K562 (cell line): Measurements from ENCODE around the gene C2CD2. TPM values are rescaled to one million over a fixed set of nuclear protein-coding genes. Genes with fewer than 3 reads are reported as not detected.

ENCODE experiments used
- ATAC-seq: fragments of 200-7000 bp; cut with Tn5 transposase; 3 replicates; pipeline ENCODE4 v1.9.1; 2020; ENCODE audit warnings: moderate library complexity
- BruUV-seq: library from RNA; stranded (reverse); fragments of 400-500 nt; replicated peaks from 2 replicates; lab custom pipeline; 2021; lab: Mats Ljungman, UMichigan
- CTCF ChIA-PET: fragments of 300-600 bp; formaldehyde crosslinking; extraction: SDS; loops from one replicate; lab custom pipeline; 2021; ENCODE audit warnings: low intra/inter-chr PET ratio; lab: Yijun Ruan, JAX
- POLR2A ChIA-PET: fragments of 300-600, 350-650 bp; sonication (Branson Sonifier 250); formaldehyde crosslinking; extraction: SDS; loops from one replicate; lab custom pipeline; 2021; ENCODE audit warnings: antibody characterized with exemption, inconsistent platforms; lab: Yijun Ruan, JAX
- DNase-seq, 4 experiments: peaks; one replicate each; pipeline versions ENCODE4 v3.0.0 to v3.0.0-alpha.2; 2011 to 2018; ENCODE audit warnings: low spot score in 3 of 4, mixed read lengths in 3 of 4; ENCODE audit errors: extremely low read depth in 1 of 4
- FAIRE-seq: peaks from 2 replicates; lab custom pipeline; 2011; peaks lifted over from hg19 to GRCh38; lab: Jason Lieb, UNC
- H2AFZ ChIP-seq: 2 replicates; pipeline ENCODE4 v1.6.0; 2011; ENCODE audit warnings: low read depth, low read length, control low read depth, inconsistent platforms
- H3K27ac ChIP-seq: fragments of 200-600 bp; 3 replicates; pipeline ENCODE4 v1.8.0; 2011; ENCODE audit warnings: low read depth, mild to moderate bottlenecking, control low read depth, inconsistent platforms, low read length, moderate library complexity, mixed read lengths; ENCODE audit errors: extremely low read depth
- H3K27me3 ChIP-seq, 2 experiments: fragments of 300-600 bp in 1 of 2; 2 replicates in 1 of 2; 3 replicates in 1 of 2; pipeline versions ENCODE4 v1.6.0 to v1.8.0; 2011; ENCODE audit warnings: inconsistent platforms in 2 of 2, low read length in 2 of 2, mild to moderate bottlenecking in 1 of 2, mixed read lengths in 1 of 2, moderate library complexity in 1 of 2; ENCODE audit not compliant: control insufficient read depth in 2 of 2, insufficient read depth in 2 of 2
- H3K36me3 ChIP-seq: fragments of 300-600 bp; 3 replicates; pipeline ENCODE4 v1.8.0; 2011; ENCODE audit warnings: mild to moderate bottlenecking, low read length, inconsistent platforms; ENCODE audit not compliant: control insufficient read depth, insufficient read depth
- H3K4me1 ChIP-seq, 2 experiments: fragments of 200-600 bp in 1 of 2; replicated peaks in 1 of 2; 2 replicates in 1 of 2; 3 replicates in 1 of 2; pipeline versions ENCODE4 v1.5.1 to v1.8.0; 2011; ENCODE audit warnings: inconsistent platforms in 2 of 2, low read length in 2 of 2, mild to moderate bottlenecking in 1 of 2, mixed read lengths in 1 of 2, moderate library complexity in 1 of 2; ENCODE audit not compliant: control insufficient read depth in 2 of 2, insufficient read depth in 2 of 2
- H3K4me2 ChIP-seq: 2 replicates; pipeline ENCODE4 v1.6.1; 2011; ENCODE audit warnings: low read length, control low read depth, inconsistent platforms, mixed read lengths; ENCODE audit not compliant: insufficient read depth
- H3K4me3 ChIP-seq: fragments of 200-600 bp; sonication (generic), shearing (Covaris generic); 2 replicates; pipeline ENCODE4 v1.5.1; 2016; ENCODE audit warnings: control low read depth, inconsistent platforms
- H3K79me2 ChIP-seq: fragments of 200-600 bp; 3 replicates; pipeline ENCODE4 v1.8.0; 2011; ENCODE audit warnings: low read length, inconsistent platforms; ENCODE audit not compliant: control insufficient read depth, insufficient read depth
- H3K9ac ChIP-seq, 2 experiments: 2 replicates each; pipeline versions ENCODE4 v1.6.0 to v1.6.1; 2011; ENCODE audit warnings: low read depth in 2 of 2, low read length in 2 of 2, control low read depth in 1 of 2, inconsistent platforms in 1 of 2, mild to moderate bottlenecking in 1 of 2, mixed read lengths in 1 of 2; ENCODE audit not compliant: insufficient read depth in 1 of 2
- H3K9me1 ChIP-seq: one replicate; pipeline ENCODE4 v1.6.0; 2011; ENCODE audit warnings: inconsistent platforms, mild to moderate bottlenecking, low read length, moderate library complexity; ENCODE audit not compliant: control insufficient read depth, insufficient read depth
- H3K9me3 ChIP-seq: replicated peaks from 2 replicates; pipeline ENCODE4 v1.5.1; 2011; ENCODE audit warnings: low read depth, low read length, inconsistent platforms; ENCODE audit not compliant: control insufficient read depth, insufficient read depth
- H4K20me1 ChIP-seq: replicated peaks from 2 replicates; pipeline ENCODE4 v1.6.1; 2011; ENCODE audit warnings: low read length, inconsistent platforms, mixed read lengths; ENCODE audit not compliant: control insufficient read depth, insufficient read depth
- CREBBP ChIP-seq: IDR thresholded peaks from one replicate; pipeline ENCODE4 v1.6.1; 2012; ENCODE audit warnings: low read depth, mild to moderate bottlenecking, control low read depth, inconsistent platforms, low read length
- DACH1 ChIP-seq: fragments of 450-650 bp; IDR thresholded peaks from 2 replicates; pipeline ENCODE4 v1.6.1; 2018; ENCODE audit not compliant: partially characterized antibody
- RBM25 ChIP-seq: fragments of 200-400 bp; formaldehyde crosslinking; IDR thresholded peaks from 2 replicates; pipeline ENCODE4 v1.6.1; 2018; ENCODE audit warnings: low read length, low read depth, moderate library complexity; ENCODE audit not compliant: severe bottlenecking
- SREBF1 ChIP-seq: fragments of 150-350 bp; IDR thresholded peaks from 2 replicates; pipeline ENCODE4 v1.6.1; 2014; ENCODE audit warnings: antibody characterized with exemption, low read depth, low read length, borderline replicate concordance
- TEAD4 ChIP-seq, 2 experiments: sonication (generic) in 1 of 2; formaldehyde crosslinking in 1 of 2; IDR thresholded peaks; 2 replicates each; pipeline versions ENCODE4 v1.6.1 to v1.8.0; 2012 to 2022; ENCODE audit warnings: borderline replicate concordance in 1 of 2, inconsistent platforms in 1 of 2, low read length in 1 of 2, mild to moderate bottlenecking in 1 of 2, missing genetic modification reagents in 1 of 2
- WHSC1 ChIP-seq: IDR thresholded peaks from one replicate; pipeline ENCODE4 v1.6.1; 2012; ENCODE audit warnings: low read length, control low read depth, inconsistent platforms
- ZEB2 ChIP-seq: fragments of 450-650 bp; IDR thresholded peaks from 2 replicates; pipeline ENCODE4 v1.6.1; 2016
- ZNF444 ChIP-seq: fragments of 250-450 bp; sonication (Bioruptor Pico); IDR thresholded peaks from 2 replicates; pipeline ENCODE4 v1.4.0; 2020; ENCODE audit warnings: mild to moderate bottlenecking, moderate library complexity
- ZNF507 ChIP-seq: conservative IDR thresholded peaks from 2 replicates; pipeline ENCODE4 v1.6.1; 2017; ENCODE audit warnings: missing genetic modification characterization, missing compliant biosample characterization
- WGBS: fragments of 100-300 bp; shearing (Covaris generic); methylation state at CpG from one replicate; pipeline ENCODE4 v1.1.6; 2016; ENCODE audit warnings: low coverage, mixed read lengths; ENCODE audit not compliant: insufficient coverage; ENCODE audit errors: missing lambda C conversion rate; 5-methylcytosine and 5-hydroxymethylcytosine counted together
- in situ Hi-C: fragments of 300-500 bp; cut with MboI; formaldehyde crosslinking; loops from 4 replicates; pipeline ENCODE4 v1.15.0; 2018; ENCODE audit warnings: inconsistent platforms, mixed read lengths
- intact Hi-C: fragments of 100-400 bp; cut with micrococcal nuclease; formaldehyde crosslinking; loops from 2 replicates; pipeline ENCODE4 v1.14.2; 2022
- polyA plus RNA-seq, 8 experiments: library from polyadenylated mRNA; depleted of rRNA in 4 of 8; stranded (reverse) in 5 of 8; unstranded in 3 of 8; fragments of >200 nt; fragmentation: Nextera tagmentation in 2 of 8; fragmentation: Illumina TruSeq in 1 of 8; extraction: Ambion mirVana in 2 of 8; extraction: Trizol in 1 of 8; gene quantifications; 2 replicates each; pipeline versions ENCODE4 v1.2.1 to v1.2.3, GENCODE V29; 2011 to 2014; ENCODE audit warnings: inconsistent platforms in 1 of 8, missing spikeins in 1 of 8
- total RNA-seq, 7 experiments: library from RNA; depleted of rRNA in 6 of 7; stranded (reverse); fragments of >200 nt in 6 of 7; fragmentation: Illumina TruSeq in 2 of 7; extraction: Trizol in 2 of 7; gene quantifications; 2 replicates each; pipeline versions ENCODE4 v1.2.1 to v1.2.3, GENCODE V29; 2011 to 2021; ENCODE audit warnings: low replicate concordance in 1 of 7
- TF ChIP-seq, protein P1 (sequence below): fragments of 450-650 bp; conservative IDR thresholded peaks from 2 replicates; pipeline ENCODE4 v1.6.1; 2016; ENCODE audit warnings: missing genetic modification characterization, low read depth, mild to moderate bottlenecking, control low read depth, missing compliant biosample characterization
- TF ChIP-seq, protein P2 (sequence below), 2 experiments: fragments of 450-650 bp in 1 of 2; IDR thresholded peaks; 2 replicates each; pipeline ENCODE4 v1.6.1; 2011 to 2017; ENCODE audit warnings: low read depth in 2 of 2, antibody characterized with exemption in 1 of 2, borderline replicate concordance in 1 of 2, low read length in 1 of 2, mild to moderate bottlenecking in 1 of 2, mixed read lengths in 1 of 2; ENCODE audit not compliant: control insufficient read depth in 1 of 2

C2CD2 gene
- total and polyA plus RNA-seq, 9 of the 15 experiments (the other 6 are each of a cell fraction or from before 2014, with no cell fraction given) = 1.3 to 21.6 (median 12.1) TPM

DNA sequence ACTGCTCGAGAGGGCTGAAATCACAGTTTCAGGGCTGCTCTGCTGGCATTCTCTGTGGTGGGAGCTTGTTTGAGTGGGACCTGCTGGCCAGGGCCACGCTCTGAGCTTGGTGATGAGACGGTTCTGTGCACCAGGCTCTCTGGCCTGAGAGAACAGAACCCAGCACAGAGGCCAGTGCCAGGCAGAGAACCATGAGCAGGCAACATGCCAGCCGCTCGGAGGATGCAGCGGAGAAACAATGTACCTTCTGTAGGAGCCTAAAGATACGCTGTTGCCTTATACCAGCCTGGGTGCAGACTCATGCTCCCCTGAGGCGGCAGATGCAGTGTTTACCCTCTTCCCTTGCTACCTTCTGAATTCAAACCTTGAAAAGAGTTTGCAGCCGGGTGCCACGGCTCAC, 10.0 kb downstream of the C2CD2 start:
- CTCF ChIA-PET = no interaction called here
- POLR2A ChIA-PET = no interaction called here
- Histone ChIP-seq H3K4me2 (no peak overlapping the region), H2AFZ (no peak overlapping the region), H3K79me2 (peaks cover 6% of the 10 kb centered on the region; the same call in 2 of the 3 replicates), H3K9ac (peak overlapping the region in 1 of 2 experiments; percentile 57; a peak in 1 of 4 replicates), H4K20me1 (peaks cover 5% of the 10 kb centered on the region; the same call in 1 of the 2 replicates), H3K9me3 (no peaks in the 10 kb centered on the region), H3K4me3 (no peak overlapping the region), H3K36me3 (peaks cover 5% of the 10 kb centered on the region; the same call in 1 of the 3 replicates), H3K27ac (no peak overlapping the region), H3K27me3 (no peaks in the 10 kb centered on the region; a peak in 1 of 5 replicates), H3K9me1 (no peaks in the 10 kb centered on the region), H3K4me1 (peaks cover 0 to 5% of the 10 kb centered on the region in 2 experiments; a peak in 2 of 5 replicates)
- intact Hi-C loops (no loop called here), in situ Hi-C loops (no loop called here)
- DNase-seq (no peak), FAIRE-seq (no peak), ATAC-seq (no peak)
- BruUV-seq = no TSS peak
- TF ChIP-seq DACH1 (no peak), ZEB2 (no peak), CREBBP (no peak)
- WGBS = 87% methylated on average over 10 of the region's 10 CpGs

DNA sequence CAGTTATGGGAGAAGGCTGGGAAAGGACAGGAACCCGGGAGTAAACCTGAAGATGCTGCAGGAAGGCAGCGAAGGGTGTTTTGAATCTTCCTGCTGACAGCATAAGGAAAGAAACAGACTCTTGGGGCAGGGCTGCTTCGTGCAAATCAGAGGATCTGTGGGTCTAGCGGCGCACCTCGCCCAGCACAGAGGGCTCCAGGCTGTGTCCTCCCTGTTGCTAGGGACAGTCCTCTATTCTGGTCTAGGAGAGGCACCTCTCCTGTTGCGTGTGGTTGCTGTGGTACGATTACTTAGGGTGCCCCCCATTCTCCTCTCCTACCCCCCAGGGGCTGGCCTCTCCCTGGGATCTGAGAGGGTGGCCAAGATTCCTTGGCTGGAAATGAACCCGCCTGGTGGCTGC, 11.4 kb downstream of the C2CD2 start:
- Histone ChIP-seq H3K27me3 (no peaks in the 10 kb centered on the region; a peak in 1 of 5 replicates), H3K9me1 (no peaks in the 10 kb centered on the region), H4K20me1 (no peaks in the 10 kb centered on the region; the same call in 1 of the 2 replicates), H3K27ac (no peak overlapping the region), H2AFZ (no peak overlapping the region), H3K79me2 (peaks cover 5% of the 10 kb centered on the region; the same call in 1 of the 3 replicates), H3K4me2 (no peak overlapping the region), H3K9me3 (no peaks in the 10 kb centered on the region), H3K4me1 (no peaks in the 10 kb centered on the region), H3K4me3 (no peak overlapping the region), H3K36me3 (peaks cover 5% of the 10 kb centered on the region; the same call in 1 of the 3 replicates), H3K9ac (peak overlapping the region in 1 of 2 experiments; percentile 21; a peak in 1 of 4 replicates)
- DNase-seq (no peak), ATAC-seq (no peak), FAIRE-seq (no peak)
- in situ Hi-C loops (no loop called here), intact Hi-C loops (no loop called here)
- BruUV-seq = no TSS peak
- 78% methylated on average over 8 of the region's 9 CpGs for WGBS
- POLR2A ChIA-PET = interaction anchor here (0.6 to 0.8 kb wide), 2 partner anchors 8 to 29 kb away, joined by 3 read pairs; no protein-coding TSS in a partner anchor
- CTCF ChIA-PET = no interaction called here
- TF ChIP-seq RBM25 (no peak), WHSC1 (no peak), SREBF1 (no peak), ZNF444 (CRISPR knock-in tag) (no peak), ZNF507 (no peak), TEAD4 (IDR thresholded peaks at IDR 0.05; ENCODE audit: low read length) (no peak), TEAD4 (CRISPR knock-in tag; IDR thresholded peaks at IDR 0.05; ENCODE audit: borderline replicate concordance) (no peak)
- TF ChIP-seq, protein P1, sequence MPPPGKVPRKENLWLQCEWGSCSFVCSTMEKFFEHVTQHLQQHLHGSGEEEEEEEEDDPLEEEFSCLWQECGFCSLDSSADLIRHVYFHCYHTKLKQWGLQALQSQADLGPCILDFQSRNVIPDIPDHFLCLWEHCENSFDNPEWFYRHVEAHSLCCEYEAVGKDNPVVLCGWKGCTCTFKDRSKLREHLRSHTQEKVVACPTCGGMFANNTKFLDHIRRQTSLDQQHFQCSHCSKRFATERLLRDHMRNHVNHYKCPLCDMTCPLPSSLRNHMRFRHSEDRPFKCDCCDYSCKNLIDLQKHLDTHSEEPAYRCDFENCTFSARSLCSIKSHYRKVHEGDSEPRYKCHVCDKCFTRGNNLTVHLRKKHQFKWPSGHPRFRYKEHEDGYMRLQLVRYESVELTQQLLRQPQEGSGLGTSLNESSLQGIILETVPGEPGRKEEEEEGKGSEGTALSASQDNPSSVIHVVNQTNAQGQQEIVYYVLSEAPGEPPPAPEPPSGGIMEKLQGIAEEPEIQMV (tag) = no peak
- TF ChIP-seq, protein P2, sequence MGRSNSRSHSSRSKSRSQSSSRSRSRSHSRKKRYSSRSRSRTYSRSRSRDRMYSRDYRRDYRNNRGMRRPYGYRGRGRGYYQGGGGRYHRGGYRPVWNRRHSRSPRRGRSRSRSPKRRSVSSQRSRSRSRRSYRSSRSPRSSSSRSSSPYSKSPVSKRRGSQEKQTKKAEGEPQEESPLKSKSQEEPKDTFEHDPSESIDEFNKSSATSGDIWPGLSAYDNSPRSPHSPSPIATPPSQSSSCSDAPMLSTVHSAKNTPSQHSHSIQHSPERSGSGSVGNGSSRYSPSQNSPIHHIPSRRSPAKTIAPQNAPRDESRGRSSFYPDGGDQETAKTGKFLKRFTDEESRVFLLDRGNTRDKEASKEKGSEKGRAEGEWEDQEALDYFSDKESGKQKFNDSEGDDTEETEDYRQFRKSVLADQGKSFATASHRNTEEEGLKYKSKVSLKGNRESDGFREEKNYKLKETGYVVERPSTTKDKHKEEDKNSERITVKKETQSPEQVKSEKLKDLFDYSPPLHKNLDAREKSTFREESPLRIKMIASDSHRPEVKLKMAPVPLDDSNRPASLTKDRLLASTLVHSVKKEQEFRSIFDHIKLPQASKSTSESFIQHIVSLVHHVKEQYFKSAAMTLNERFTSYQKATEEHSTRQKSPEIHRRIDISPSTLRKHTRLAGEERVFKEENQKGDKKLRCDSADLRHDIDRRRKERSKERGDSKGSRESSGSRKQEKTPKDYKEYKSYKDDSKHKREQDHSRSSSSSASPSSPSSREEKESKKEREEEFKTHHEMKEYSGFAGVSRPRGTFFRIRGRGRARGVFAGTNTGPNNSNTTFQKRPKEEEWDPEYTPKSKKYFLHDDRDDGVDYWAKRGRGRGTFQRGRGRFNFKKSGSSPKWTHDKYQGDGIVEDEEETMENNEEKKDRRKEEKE (IDR thresholded peaks at IDR 0.05; ENCODE audit: borderline replicate concordance in 1 of 2, control insufficient read depth in 1 of 2, low read depth in 2 of 2, low read length in 1 of 2) = no peak
